HepG2 (cell line): ENCODE measurements around the gene SMARCAD1. TPM values are rescaled to one million over a fixed set of nuclear protein-coding genes. Genes with fewer than 3 reads are reported as not detected.

Source experiments
- ATAC-seq: fragments of 200-7000 bp; cut with Tn5 transposase; 3 replicates; pipeline ENCODE4 v1.9.1; 2020; ENCODE audit warnings: mild to moderate bottlenecking, moderate library complexity
- BruUV-seq: library from RNA; stranded (reverse); fragments of 400-500 nt; replicated peaks from 2 replicates; lab custom pipeline; 2021; lab: Mats Ljungman, UMichigan
- CTCF ChIA-PET: fragments of 300-600 bp; formaldehyde crosslinking; extraction: SDS; loops from one replicate; lab custom pipeline; 2021; ENCODE audit warnings: low total read pairs, inconsistent platforms, low intra/inter-chr PET ratio; lab: Yijun Ruan, JAX
- POLR2A ChIA-PET: fragments of 350-600 bp; sonication (Branson Sonifier 250); formaldehyde crosslinking; loops from one replicate; lab custom pipeline; 2020; ENCODE audit warnings: antibody characterized with exemption, inconsistent platforms; lab: Yijun Ruan, JAX
- DNase-seq: peaks from one replicate; pipeline ENCODE4 v3.0.0-alpha.2; 2015; ENCODE audit warnings: low spot score
- FAIRE-seq: peaks from 3 replicates; lab custom pipeline; 2011; peaks lifted over from hg19 to GRCh38; lab: Jason Lieb, UNC
- H2AFZ ChIP-seq: one replicate; pipeline ENCODE4 v1.6.1; 2011; ENCODE audit warnings: low read length, inconsistent platforms
- H3K27ac ChIP-seq: fragments of 300-600 bp; 3 replicates; pipeline ENCODE4 v1.8.0; 2011; ENCODE audit warnings: mixed run types, mild to moderate bottlenecking, mixed read lengths, low read length, inconsistent platforms; ENCODE audit not compliant: insufficient read depth; ENCODE audit errors: extremely low read length
- H3K27me3 ChIP-seq, 2 experiments: fragments of 200-600 bp in 1 of 2; 2 replicates in 1 of 2; 3 replicates in 1 of 2; pipeline versions ENCODE4 v1.6.0 to v1.8.0; 2011; ENCODE audit warnings: low read length in 2 of 2, mild to moderate bottlenecking in 2 of 2, moderate library complexity in 2 of 2, inconsistent platforms in 1 of 2; ENCODE audit not compliant: insufficient read depth in 2 of 2, control insufficient read depth in 1 of 2
- H3K36me3 ChIP-seq, 2 experiments: fragments of 200-600 bp in 1 of 2; replicated peaks in 1 of 2; 2 replicates in 1 of 2; 3 replicates in 1 of 2; pipeline versions ENCODE4 v1.5.1 to v1.8.0; 2011; ENCODE audit warnings: low read length in 2 of 2, inconsistent platforms in 1 of 2; ENCODE audit not compliant: insufficient read depth in 2 of 2, control insufficient read depth in 1 of 2
- H3K4me1 ChIP-seq: 2 replicates; pipeline ENCODE4 v1.5.1; 2012; ENCODE audit warnings: low read length, inconsistent platforms; ENCODE audit not compliant: insufficient read depth
- H3K4me2 ChIP-seq: 2 replicates; pipeline ENCODE4 v1.6.0; 2011; ENCODE audit warnings: low read depth, low read length, inconsistent platforms
- H3K4me3 ChIP-seq, 3 experiments: fragments of 200-600 bp in 1 of 3; sonication (generic), shearing (Covaris generic) in 1 of 3; replicated peaks in 1 of 3; 2 replicates each; pipeline ENCODE4 v1.5.1; 2011 to 2016; ENCODE audit warnings: low read length in 3 of 3, inconsistent platforms in 2 of 3, low read depth in 2 of 3, mild to moderate bottlenecking in 2 of 3, control low read depth in 1 of 3, mixed read lengths in 1 of 3; ENCODE audit not compliant: insufficient read depth in 1 of 3
- H3K79me2 ChIP-seq: one replicate; pipeline ENCODE4 v1.6.1; 2011; ENCODE audit warnings: low read length, inconsistent platforms; ENCODE audit not compliant: insufficient read depth
- H3K9ac ChIP-seq: 2 replicates; pipeline ENCODE4 v1.6.0; 2011; ENCODE audit warnings: mild to moderate bottlenecking, low read depth, low read length, inconsistent platforms; ENCODE audit not compliant: insufficient read depth
- H3K9me3 ChIP-seq: 2 replicates; pipeline ENCODE4 v1.5.1; 2012; ENCODE audit warnings: mild to moderate bottlenecking, low read length
- H4K20me1 ChIP-seq: 2 replicates; pipeline ENCODE4 v1.6.0; 2011; ENCODE audit warnings: inconsistent platforms, mild to moderate bottlenecking, low read length, moderate library complexity; ENCODE audit not compliant: insufficient read depth
- CHD2 ChIP-seq: IDR thresholded peaks from 2 replicates; pipeline ENCODE4 v1.6.1; 2011; ENCODE audit warnings: low read depth, low read length, improper control_type of control experiment
- FOXJ3 ChIP-seq: sonication (generic); formaldehyde crosslinking; IDR thresholded peaks from 2 replicates; pipeline ENCODE4 v1.4.0; 2020; ENCODE audit warnings: missing genetic modification reagents, mild to moderate bottlenecking, borderline replicate concordance
- HNRNPUL1 ChIP-seq: fragments of 200-400 bp; formaldehyde crosslinking; IDR thresholded peaks from 2 replicates; pipeline ENCODE4 v1.6.1; 2017; ENCODE audit warnings: low read depth, mild to moderate bottlenecking, low read length, moderate library complexity
- KLF6 ChIP-seq: IDR thresholded peaks from 2 replicates; pipeline ENCODE4 v1.8.0; 2016; ENCODE audit warnings: missing biosample characterization, missing genetic modification reagents
- MBNL3 ChIP-seq: fragments of 250-450 bp; sonication (Bioruptor Pico); conservative IDR thresholded peaks from 2 replicates; pipeline ENCODE4 v1.8.0; 2022; ENCODE audit warnings: mild to moderate bottlenecking, inconsistent platforms
- MTA3 ChIP-seq: sonication (generic); formaldehyde crosslinking; IDR thresholded peaks from 2 replicates; pipeline ENCODE4 v1.4.0; 2020; ENCODE audit warnings: missing genetic modification reagents
- MTF2 ChIP-seq: sonication (generic); formaldehyde crosslinking; IDR thresholded peaks from 2 replicates; pipeline ENCODE4 v1.5.0; 2020; ENCODE audit warnings: missing genetic modification reagents, borderline replicate concordance
- NPAS2 ChIP-seq: sonication (generic); formaldehyde crosslinking; IDR thresholded peaks from 2 replicates; pipeline ENCODE4 v1.8.0; 2022; ENCODE audit warnings: mild to moderate bottlenecking, missing genetic modification reagents, borderline replicate concordance
- PLRG1 ChIP-seq: fragments of 450-650 bp; conservative IDR thresholded peaks from 2 replicates; pipeline ENCODE4 v1.6.1; 2016
- POLR2G ChIP-seq: fragments of 200-400 bp; formaldehyde crosslinking; IDR thresholded peaks from 2 replicates; pipeline ENCODE4 v1.6.1; 2018; ENCODE audit warnings: mild to moderate bottlenecking, low read depth, low read length, moderate library complexity
- RFX3 ChIP-seq: IDR thresholded peaks from 2 replicates; pipeline ENCODE4 v1.6.1; 2016; ENCODE audit warnings: missing biosample characterization, missing genetic modification reagents
- ZBTB38 ChIP-seq: sonication (generic); formaldehyde crosslinking; IDR thresholded peaks from 2 replicates; pipeline ENCODE4 v1.5.1; 2020; ENCODE audit warnings: mild to moderate bottlenecking, missing genetic modification reagents
- ZNF225 ChIP-seq: sonication (generic); formaldehyde crosslinking; IDR thresholded peaks from 2 replicates; pipeline ENCODE4 v1.4.0; 2020; ENCODE audit warnings: mild to moderate bottlenecking, missing genetic modification reagents
- ZNF75D ChIP-seq: sonication (generic); formaldehyde crosslinking; IDR thresholded peaks from 2 replicates; pipeline ENCODE4 v1.8.1; 2023; ENCODE audit warnings: missing genetic modification reagents, mild to moderate bottlenecking, borderline replicate concordance
- ZNF780A ChIP-seq: sonication (generic); formaldehyde crosslinking; IDR thresholded peaks from 2 replicates; pipeline ENCODE4 v1.8.0; 2022; ENCODE audit warnings: mild to moderate bottlenecking, missing genetic modification reagents, moderate library complexity
- WGBS: methylation state at CpG from one replicate; pipeline ENCODE4 v1.1.6; 2017; ENCODE audit warnings: low lambda C conversion rate; 5-methylcytosine and 5-hydroxymethylcytosine counted together
- in situ Hi-C: cut with HindIII; loops from 2 replicates; pipeline ENCODE4 v1.10.0; 2017; ENCODE audit warnings: low pct_unique_long_range_greater_than_20kb; ENCODE audit not compliant: extremely low pct_ligation_motif_present
- intact Hi-C: fragments of 100-400 bp; cut with micrococcal nuclease; formaldehyde crosslinking; loops from one replicate; pipeline ENCODE4 v1.10.0; 2022; ENCODE audit not compliant: unreplicated experiment
- polyA plus RNA-seq, 8 experiments: library from polyadenylated mRNA; depleted of rRNA in 3 of 8; stranded (reverse) in 7 of 8; unstranded in 1 of 8; fragments of >200 nt; fragmentation: Illumina TruSeq in 4 of 8; extraction: Trizol in 4 of 8; gene quantifications; 2 replicates each; pipeline versions ENCODE4 v1.2.1 to v1.2.3, GENCODE V29; 2011 to 2016; ENCODE audit warnings: low read depth in 4 of 8, missing spikeins in 1 of 8, mixed read lengths in 1 of 8; ENCODE audit not compliant: insufficient read depth in 1 of 8
- total RNA-seq, 5 experiments: library from RNA; depleted of rRNA; stranded (reverse); fragments of >200 nt; fragmentation: Illumina TruSeq; extraction: Trizol; gene quantifications; 2 replicates each; pipeline ENCODE4 v1.2.3, GENCODE V29; 2016; ENCODE audit warnings: low read depth in 1 of 5
- TF ChIP-seq, protein P1 (sequence below): sonication (generic); formaldehyde crosslinking; IDR thresholded peaks from 2 replicates; pipeline ENCODE4 v1.4.0; 2020; ENCODE audit warnings: missing genetic modification reagents, borderline replicate concordance
- TF ChIP-seq, protein P2 (sequence below): sonication (generic); formaldehyde crosslinking; IDR thresholded peaks from 2 replicates; pipeline ENCODE4 v1.4.0; 2020; ENCODE audit warnings: missing genetic modification reagents, borderline replicate concordance

SMARCAD1 gene
- total and polyA plus RNA-seq, 2 of the 13 experiments (the other 11 are each of a cell fraction or from before 2014, with no cell fraction given), result 18.2 to 35.9 TPM

DNA sequence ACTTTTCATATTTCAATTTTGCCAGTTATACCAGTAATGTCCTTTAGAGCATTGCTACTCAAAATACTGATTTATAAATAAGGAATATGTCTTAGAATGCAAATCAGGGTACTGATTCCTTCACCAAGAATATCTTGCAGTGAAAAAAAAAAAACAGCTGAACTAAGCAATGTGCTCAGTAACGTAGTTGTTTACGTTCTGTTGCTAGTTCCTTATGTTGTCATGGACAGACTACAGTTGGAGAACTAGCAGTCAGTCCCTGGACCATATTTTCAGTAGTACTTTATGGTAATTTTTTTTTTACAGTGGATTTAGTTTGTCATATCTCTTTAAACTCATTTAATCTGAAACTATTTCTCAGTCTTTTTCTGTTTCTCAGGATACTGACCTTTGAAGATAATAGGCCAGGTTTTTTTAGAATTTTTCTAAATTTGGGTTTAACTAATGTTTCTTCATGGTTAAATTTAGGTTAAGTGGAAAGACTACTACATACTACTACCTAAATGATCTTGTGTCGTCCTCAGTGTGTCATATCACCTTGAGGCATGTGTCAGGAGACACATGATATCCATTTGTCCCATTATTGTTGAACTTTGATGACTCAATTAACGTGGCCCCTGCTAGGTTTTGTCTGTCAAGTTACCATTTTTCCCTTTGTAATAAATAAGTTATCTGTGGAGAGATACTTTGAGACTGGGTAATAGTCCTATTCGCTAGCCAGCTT is 21.0 kb downstream of the SMARCAD1 start (continued):
- TF ChIP-seq, protein P1, sequence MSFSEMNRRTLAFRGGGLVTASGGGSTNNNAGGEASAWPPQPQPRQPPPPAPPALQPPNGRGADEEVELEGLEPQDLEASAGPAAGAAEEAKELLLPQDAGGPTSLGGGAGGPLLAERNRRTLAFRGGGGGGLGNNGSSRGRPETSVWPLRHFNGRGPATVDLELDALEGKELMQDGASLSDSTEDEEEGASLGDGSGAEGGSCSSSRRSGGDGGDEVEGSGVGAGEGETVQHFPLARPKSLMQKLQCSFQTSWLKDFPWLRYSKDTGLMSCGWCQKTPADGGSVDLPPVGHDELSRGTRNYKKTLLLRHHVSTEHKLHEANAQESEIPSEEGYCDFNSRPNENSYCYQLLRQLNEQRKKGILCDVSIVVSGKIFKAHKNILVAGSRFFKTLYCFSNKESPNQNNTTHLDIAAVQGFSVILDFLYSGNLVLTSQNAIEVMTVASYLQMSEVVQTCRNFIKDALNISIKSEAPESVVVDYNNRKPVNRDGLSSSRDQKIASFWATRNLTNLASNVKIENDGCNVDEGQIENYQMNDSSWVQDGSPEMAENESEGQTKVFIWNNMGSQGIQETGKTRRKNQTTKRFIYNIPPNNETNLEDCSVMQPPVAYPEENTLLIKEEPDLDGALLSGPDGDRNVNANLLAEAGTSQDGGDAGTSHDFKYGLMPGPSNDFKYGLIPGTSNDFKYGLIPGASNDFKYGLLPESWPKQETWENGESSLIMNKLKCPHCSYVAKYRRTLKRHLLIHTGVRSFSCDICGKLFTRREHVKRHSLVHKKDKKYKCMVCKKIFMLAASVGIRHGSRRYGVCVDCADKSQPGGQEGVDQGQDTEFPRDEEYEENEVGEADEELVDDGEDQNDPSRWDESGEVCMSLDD, result no peak
- TF ChIP-seq RFX3 (no peak), KLF6 (CRISPR knock-in tag) (no peak), POLR2G (no peak)
- TF ChIP-seq, protein P2, sequence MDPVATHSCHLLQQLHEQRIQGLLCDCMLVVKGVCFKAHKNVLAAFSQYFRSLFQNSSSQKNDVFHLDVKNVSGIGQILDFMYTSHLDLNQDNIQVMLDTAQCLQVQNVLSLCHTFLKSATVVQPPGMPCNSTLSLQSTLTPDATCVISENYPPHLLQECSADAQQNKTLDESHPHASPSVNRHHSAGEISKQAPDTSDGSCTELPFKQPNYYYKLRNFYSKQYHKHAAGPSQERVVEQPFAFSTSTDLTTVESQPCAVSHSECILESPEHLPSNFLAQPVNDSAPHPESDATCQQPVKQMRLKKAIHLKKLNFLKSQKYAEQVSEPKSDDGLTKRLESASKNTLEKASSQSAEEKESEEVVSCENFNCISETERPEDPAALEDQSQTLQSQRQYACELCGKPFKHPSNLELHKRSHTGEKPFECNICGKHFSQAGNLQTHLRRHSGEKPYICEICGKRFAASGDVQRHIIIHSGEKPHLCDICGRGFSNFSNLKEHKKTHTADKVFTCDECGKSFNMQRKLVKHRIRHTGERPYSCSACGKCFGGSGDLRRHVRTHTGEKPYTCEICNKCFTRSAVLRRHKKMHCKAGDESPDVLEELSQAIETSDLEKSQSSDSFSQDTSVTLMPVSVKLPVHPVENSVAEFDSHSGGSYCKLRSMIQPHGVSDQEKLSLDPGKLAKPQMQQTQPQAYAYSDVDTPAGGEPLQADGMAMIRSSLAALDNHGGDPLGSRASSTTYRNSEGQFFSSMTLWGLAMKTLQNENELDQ (CRISPR knock-in tag), result no peak

DNA sequence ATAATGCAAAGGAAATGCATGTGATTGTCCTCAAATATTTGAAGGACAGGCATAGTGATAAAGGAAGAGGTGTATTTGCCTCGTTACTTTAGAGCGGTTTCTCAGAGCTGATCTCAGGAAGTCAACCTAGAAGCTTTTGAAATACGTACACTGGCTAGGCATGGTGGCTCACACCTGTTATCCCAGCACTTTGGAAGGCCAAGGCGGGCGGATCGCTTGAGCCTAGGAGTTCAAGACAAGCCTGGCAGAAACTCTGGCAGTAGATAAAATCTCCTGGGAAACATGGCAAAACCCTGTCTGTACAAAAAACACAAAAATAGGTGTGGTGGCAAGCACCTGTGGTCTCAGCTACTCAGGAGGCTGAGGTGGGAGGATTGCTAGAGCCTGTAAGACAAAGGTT is 24.9 kb downstream of the SMARCAD1 start:
- Histone ChIP-seq H3K79me2 (no peaks in the 10 kb centered on the region), H3K27me3 (no peaks in the 10 kb centered on the region), H3K9ac (no peak overlapping the region), H2AFZ (no peak overlapping the region), H3K36me3 (peaks cover 3 to 54% of the 10 kb centered on the region in 2 experiments), H3K9me3 (no peaks in the 10 kb centered on the region), H3K27ac (no peak overlapping the region), H3K4me3 (no peak overlapping the region), H4K20me1 (no peaks in the 10 kb centered on the region), H3K4me1 (no peaks in the 10 kb centered on the region), H3K4me2 (no peak overlapping the region)
- no TSS peak for BruUV-seq
- in situ Hi-C loops, result no loop called here
- WGBS, result 95% methylated on average over 6 of the region's 6 CpGs
- FAIRE-seq (no peak), DNase-seq (no peak), ATAC-seq (no peak)
- POLR2A ChIA-PET, result no interaction called here
- CTCF ChIA-PET, result no interaction called here
- intact Hi-C loops, result no loop called here
- no peak for TF ChIP-seq MTF2
- no peak for TF ChIP-seq NPAS2 (CRISPR knock-in tag)
- TF ChIP-seq, protein P2 (CRISPR knock-in tag), result no peak
- no peak for TF ChIP-seq ZNF225 (CRISPR knock-in tag)
- no peak for TF ChIP-seq HNRNPUL1
- TF ChIP-seq ZNF75D (CRISPR knock-in tag), result no peak
- TF ChIP-seq ZNF780A (CRISPR knock-in tag), result no peak
- TF ChIP-seq ZBTB38, result no peak
- TF ChIP-seq CHD2, result no peak
- TF ChIP-seq FOXJ3 (CRISPR knock-in tag), result no peak
- TF ChIP-seq PLRG1, result no peak
- no peak for TF ChIP-seq MBNL3 (CRISPR knock-in tag)
- no peak for TF ChIP-seq MTA3 (CRISPR knock-in tag)
